ENCODE measurements around the gene FBLN1.

DNA sequence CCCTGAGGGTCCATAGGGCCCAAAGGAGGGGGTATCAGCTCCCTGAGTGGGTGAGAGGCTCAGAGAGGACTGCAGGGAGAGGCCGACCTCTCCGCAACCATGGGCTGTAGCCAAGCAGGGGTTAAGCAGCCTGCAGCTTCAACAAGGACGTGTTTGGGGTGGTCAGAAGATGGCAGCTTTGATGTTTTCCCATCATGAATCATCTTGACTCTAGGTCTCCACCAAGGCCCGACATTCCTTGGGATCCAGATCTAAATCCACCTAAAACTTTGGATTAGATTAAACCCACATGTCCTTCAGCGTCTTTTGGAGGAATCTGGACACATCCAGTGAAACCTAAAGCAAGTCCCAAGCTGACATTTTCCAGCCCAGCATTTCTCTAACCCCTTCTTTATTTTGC, 19.8 kb downstream of the FBLN1 start:
- TF ChIP-seq CTCF (IDR thresholded peaks at IDR 0.05) = no peak
- no peak for TF ChIP-seq EP300 (IDR thresholded peaks at IDR 0.05; ENCODE audit: borderline replicate concordance in 1 of 2, low read depth in 1 of 2, low read length in 1 of 2)
- no peak for TF ChIP-seq MAX (IDR thresholded peaks at IDR 0.05; ENCODE audit: low read depth)
- no peak for TF ChIP-seq TCF12 (IDR thresholded peaks at IDR 0.05)
- no peak for TF ChIP-seq RAD21 (IDR thresholded peaks at IDR 0.05; ENCODE audit: low read length)
- TF ChIP-seq RFX5 (IDR thresholded peaks at IDR 0.05; ENCODE audit: low read length) = no peak
- TF ChIP-seq RXRA (IDR thresholded peaks at IDR 0.05; ENCODE audit: borderline replicate concordance, low read depth) = no peak
- no peak for TF ChIP-seq YY1 (IDR thresholded peaks at IDR 0.05; ENCODE audit: low read depth)
- no peak for TF ChIP-seq POLR2AphosphoS5 (IDR thresholded peaks at IDR 0.05; ENCODE audit: low read depth, low read length)
- no peak for TF ChIP-seq RCOR1 (IDR thresholded peaks at IDR 0.05; ENCODE audit: low read length)
- TF ChIP-seq GABPA (IDR thresholded peaks at IDR 0.05; ENCODE audit: low read depth) = no peak
- no peak for TF ChIP-seq REST (IDR thresholded peaks at IDR 0.05; ENCODE audit: low read depth, low read length)
- TF ChIP-seq, protein P1, sequence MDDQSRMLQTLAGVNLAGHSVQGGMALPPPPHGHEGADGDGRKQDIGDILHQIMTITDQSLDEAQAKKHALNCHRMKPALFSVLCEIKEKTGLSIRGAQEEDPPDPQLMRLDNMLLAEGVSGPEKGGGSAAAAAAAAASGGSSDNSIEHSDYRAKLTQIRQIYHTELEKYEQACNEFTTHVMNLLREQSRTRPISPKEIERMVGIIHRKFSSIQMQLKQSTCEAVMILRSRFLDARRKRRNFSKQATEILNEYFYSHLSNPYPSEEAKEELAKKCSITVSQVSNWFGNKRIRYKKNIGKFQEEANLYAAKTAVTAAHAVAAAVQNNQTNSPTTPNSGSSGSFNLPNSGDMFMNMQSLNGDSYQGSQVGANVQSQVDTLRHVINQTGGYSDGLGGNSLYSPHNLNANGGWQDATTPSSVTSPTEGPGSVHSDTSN (IDR thresholded peaks at IDR 0.05) = no peak
